HG03159 (cell line): ENCODE results near the gene MSTN.
"Not testable (repeated sequence)": the region's sequence is repeated elsewhere in the genome, so short reads cannot be mapped to it uniquely, and the experiment has no call there.

Experiments
- ATAC-seq: cut with Tn5 transposase; IDR thresholded peaks from one replicate; pipeline ENCODE4 v1.9.1; 2021; ENCODE audit warnings: mild to moderate bottlenecking, moderate library complexity; ENCODE audit not compliant: unreplicated experiment

Gene MSTN

GRCh38 chr2:190065839-190066238, 3.3 kb upstream of the MSTN start:
- no peak for ATAC-seq

- ATAC-seq, result no peak
Observed at GRCh38 chr2:190063624-190064023, 1.1 kb upstream of the MSTN start.

GRCh38 chr2:190062053-190062452, 476 bp downstream of the MSTN start:
- no peak for ATAC-seq

- no peak for ATAC-seq
Observed at GRCh38 chr2:190060626-190061025, 1.9 kb downstream of the MSTN start.

GRCh38 chr2:190060019-190060418, 2.5 kb downstream of the MSTN start:
- no peak for ATAC-seq

- ATAC-seq, result no peak
Observed at GRCh38 chr2:190053426-190053825, 9.1 kb downstream of the MSTN start.

GRCh38 chr2:190052307-190052706, 10.2 kb downstream of the MSTN start:
- ATAC-seq, result no peak

GRCh38 chr2:190051223-190051622, 11.3 kb downstream of the MSTN start:
- no peak for ATAC-seq

GRCh38 chr2:190050001-190050400, 12.5 kb downstream of the MSTN start:
- ATAC-seq, result no peak

GRCh38 chr2:190044866-190045265, 17.7 kb downstream of the MSTN start:
- ATAC-seq, result no peak

GRCh38 chr2:190043441-190043840, 19.1 kb downstream of the MSTN start:
- no peak for ATAC-seq

- no peak for ATAC-seq
Observed at GRCh38 chr2:190036071-190036470, 26.5 kb downstream of the MSTN start.

GRCh38 chr2:190034417-190034816, 28.1 kb downstream of the MSTN start:
- not testable (repeated sequence) for ATAC-seq

- no peak for ATAC-seq
Observed at GRCh38 chr2:190031969-190032618, 30.4 kb downstream of the MSTN start.

- ATAC-seq, result no peak
Observed at GRCh38 chr2:190023860-190024259, 38.7 kb downstream of the MSTN start.

GRCh38 chr2:190020720-190021119, 41.8 kb downstream of the MSTN start:
- ATAC-seq, result no peak

GRCh38 chr2:190017837-190018236, 44.7 kb downstream of the MSTN start:
- ATAC-seq, result no peak

GRCh38 chr2:190015969-190016368, 46.6 kb downstream of the MSTN start:
- ATAC-seq, result not testable (repeated sequence)
